HEK293 (cell line): ENCODE measurements around the gene SLIT1.

Experiments used
- EGR2 ChIP-seq: fragments of 450-650 bp; formaldehyde crosslinking; IDR thresholded peaks from 2 replicates; pipeline ENCODE4 v1.5.1; 2016; ENCODE audit warnings: low read depth, missing biosample characterization, missing genetic modification characterization
- HOXA7 ChIP-seq: sonication (generic); formaldehyde crosslinking; IDR thresholded peaks from 2 replicates; pipeline ENCODE4 v1.8.1; 2022; ENCODE audit warnings: missing genetic modification reagents, borderline replicate concordance
- MZF1 ChIP-seq: fragments of 450-650 bp; formaldehyde crosslinking; IDR thresholded peaks from 2 replicates; pipeline ENCODE4 v1.5.1; 2017; ENCODE audit warnings: missing biosample characterization, missing genetic modification characterization, borderline replicate concordance
- ZNF140 ChIP-seq: fragments of 450-650 bp; formaldehyde crosslinking; IDR thresholded peaks from 2 replicates; pipeline ENCODE4 v1.5.1; 2016; ENCODE audit warnings: missing biosample characterization, missing genetic modification characterization
- ZNF558 ChIP-seq: fragments of 450-650 bp; formaldehyde crosslinking; IDR thresholded peaks from 2 replicates; pipeline ENCODE4 v1.5.1; 2016; ENCODE audit warnings: missing biosample characterization, missing genetic modification characterization
- ZNF670 ChIP-seq: fragments of 450-650 bp; formaldehyde crosslinking; IDR thresholded peaks from 2 replicates; pipeline ENCODE4 v1.5.1; 2016; ENCODE audit warnings: missing biosample characterization, missing genetic modification characterization, low read depth
- ZNF837 ChIP-seq: fragments of 450-650 bp; formaldehyde crosslinking; IDR thresholded peaks from 2 replicates; pipeline ENCODE4 v1.5.1; 2016; ENCODE audit warnings: missing biosample characterization, missing genetic modification characterization
- TF ChIP-seq, protein P1 (sequence below): fragments of 450-650 bp; formaldehyde crosslinking; IDR thresholded peaks from 2 replicates; pipeline ENCODE4 v1.5.1; 2016; ENCODE audit warnings: missing biosample characterization, missing genetic modification characterization
- TF ChIP-seq, protein P2 (sequence below): fragments of 450-650 bp; formaldehyde crosslinking; IDR thresholded peaks from 2 replicates; pipeline ENCODE4 v1.5.1; 2016; ENCODE audit warnings: missing biosample characterization, missing genetic modification characterization
- TF ChIP-seq, protein P3 (sequence below): fragments of 450-650 bp; formaldehyde crosslinking; IDR thresholded peaks from 2 replicates; pipeline ENCODE4 v1.5.1; 2016; ENCODE audit warnings: missing biosample characterization, missing genetic modification characterization
- TF ChIP-seq, protein P4 (sequence below): fragments of 450-650 bp; formaldehyde crosslinking; IDR thresholded peaks from 2 replicates; pipeline ENCODE4 v1.5.1; 2016; ENCODE audit warnings: missing biosample characterization, missing genetic modification characterization, low read depth

DNA sequence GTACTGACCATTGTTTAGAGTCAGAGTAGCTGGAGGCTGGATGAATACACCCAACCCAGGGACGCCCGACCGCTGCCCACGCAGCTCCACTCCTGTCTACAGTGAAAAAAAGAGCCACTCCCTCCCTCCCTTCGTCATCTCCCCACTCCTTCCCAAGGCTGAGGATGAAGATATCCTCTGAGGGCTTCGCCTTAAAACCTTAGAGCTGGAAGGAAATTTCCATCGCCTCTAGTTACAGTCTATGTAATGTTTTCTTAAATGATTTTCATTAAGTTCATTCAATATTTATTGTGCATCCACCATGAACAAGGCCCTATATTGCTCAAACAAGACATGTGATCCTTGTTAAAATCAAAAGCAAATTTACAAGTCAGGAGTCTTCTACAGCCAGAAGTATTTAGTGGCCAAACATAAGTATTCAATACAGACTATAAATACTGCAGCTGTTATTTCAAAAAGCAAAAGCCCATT is 11.3 kb upstream of the SLIT1 start:
- TF ChIP-seq, protein P1, sequence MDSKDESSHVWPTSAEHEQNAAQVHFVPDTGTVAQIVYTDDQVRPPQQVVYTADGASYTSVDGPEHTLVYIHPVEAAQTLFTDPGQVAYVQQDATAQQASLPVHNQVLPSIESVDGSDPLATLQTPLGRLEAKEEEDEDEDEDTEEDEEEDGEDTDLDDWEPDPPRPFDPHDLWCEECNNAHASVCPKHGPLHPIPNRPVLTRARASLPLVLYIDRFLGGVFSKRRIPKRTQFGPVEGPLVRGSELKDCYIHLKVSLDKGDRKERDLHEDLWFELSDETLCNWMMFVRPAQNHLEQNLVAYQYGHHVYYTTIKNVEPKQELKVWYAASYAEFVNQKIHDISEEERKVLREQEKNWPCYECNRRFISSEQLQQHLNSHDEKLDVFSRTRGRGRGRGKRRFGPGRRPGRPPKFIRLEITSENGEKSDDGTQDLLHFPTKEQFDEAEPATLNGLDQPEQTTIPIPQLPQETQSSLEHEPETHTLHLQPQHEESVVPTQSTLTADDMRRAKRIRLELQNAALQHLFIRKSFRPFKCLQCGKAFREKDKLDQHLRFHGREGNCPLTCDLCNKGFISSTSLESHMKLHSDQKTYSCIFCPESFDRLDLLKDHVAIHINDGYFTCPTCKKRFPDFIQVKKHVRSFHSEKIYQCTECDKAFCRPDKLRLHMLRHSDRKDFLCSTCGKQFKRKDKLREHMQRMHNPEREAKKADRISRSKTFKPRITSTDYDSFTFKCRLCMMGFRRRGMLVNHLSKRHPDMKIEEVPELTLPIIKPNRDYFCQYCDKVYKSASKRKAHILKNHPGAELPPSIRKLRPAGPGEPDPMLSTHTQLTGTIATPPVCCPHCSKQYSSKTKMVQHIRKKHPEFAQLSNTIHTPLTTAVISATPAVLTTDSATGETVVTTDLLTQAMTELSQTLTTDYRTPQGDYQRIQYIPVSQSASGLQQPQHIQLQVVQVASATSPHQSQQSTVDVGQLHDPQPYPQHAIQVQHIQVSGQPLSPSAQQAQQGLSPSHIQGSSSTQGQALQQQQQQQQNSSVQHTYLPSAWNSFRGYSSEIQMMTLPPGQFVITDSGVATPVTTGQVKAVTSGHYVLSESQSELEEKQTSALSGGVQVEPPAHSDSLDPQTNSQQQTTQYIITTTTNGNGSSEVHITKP (tag by site-specific recombination) = no peak
- TF ChIP-seq, protein P2, sequence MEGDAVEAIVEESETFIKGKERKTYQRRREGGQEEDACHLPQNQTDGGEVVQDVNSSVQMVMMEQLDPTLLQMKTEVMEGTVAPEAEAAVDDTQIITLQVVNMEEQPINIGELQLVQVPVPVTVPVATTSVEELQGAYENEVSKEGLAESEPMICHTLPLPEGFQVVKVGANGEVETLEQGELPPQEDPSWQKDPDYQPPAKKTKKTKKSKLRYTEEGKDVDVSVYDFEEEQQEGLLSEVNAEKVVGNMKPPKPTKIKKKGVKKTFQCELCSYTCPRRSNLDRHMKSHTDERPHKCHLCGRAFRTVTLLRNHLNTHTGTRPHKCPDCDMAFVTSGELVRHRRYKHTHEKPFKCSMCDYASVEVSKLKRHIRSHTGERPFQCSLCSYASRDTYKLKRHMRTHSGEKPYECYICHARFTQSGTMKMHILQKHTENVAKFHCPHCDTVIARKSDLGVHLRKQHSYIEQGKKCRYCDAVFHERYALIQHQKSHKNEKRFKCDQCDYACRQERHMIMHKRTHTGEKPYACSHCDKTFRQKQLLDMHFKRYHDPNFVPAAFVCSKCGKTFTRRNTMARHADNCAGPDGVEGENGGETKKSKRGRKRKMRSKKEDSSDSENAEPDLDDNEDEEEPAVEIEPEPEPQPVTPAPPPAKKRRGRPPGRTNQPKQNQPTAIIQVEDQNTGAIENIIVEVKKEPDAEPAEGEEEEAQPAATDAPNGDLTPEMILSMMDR (tag by site-specific recombination) = no peak
- TF ChIP-seq, protein P3, sequence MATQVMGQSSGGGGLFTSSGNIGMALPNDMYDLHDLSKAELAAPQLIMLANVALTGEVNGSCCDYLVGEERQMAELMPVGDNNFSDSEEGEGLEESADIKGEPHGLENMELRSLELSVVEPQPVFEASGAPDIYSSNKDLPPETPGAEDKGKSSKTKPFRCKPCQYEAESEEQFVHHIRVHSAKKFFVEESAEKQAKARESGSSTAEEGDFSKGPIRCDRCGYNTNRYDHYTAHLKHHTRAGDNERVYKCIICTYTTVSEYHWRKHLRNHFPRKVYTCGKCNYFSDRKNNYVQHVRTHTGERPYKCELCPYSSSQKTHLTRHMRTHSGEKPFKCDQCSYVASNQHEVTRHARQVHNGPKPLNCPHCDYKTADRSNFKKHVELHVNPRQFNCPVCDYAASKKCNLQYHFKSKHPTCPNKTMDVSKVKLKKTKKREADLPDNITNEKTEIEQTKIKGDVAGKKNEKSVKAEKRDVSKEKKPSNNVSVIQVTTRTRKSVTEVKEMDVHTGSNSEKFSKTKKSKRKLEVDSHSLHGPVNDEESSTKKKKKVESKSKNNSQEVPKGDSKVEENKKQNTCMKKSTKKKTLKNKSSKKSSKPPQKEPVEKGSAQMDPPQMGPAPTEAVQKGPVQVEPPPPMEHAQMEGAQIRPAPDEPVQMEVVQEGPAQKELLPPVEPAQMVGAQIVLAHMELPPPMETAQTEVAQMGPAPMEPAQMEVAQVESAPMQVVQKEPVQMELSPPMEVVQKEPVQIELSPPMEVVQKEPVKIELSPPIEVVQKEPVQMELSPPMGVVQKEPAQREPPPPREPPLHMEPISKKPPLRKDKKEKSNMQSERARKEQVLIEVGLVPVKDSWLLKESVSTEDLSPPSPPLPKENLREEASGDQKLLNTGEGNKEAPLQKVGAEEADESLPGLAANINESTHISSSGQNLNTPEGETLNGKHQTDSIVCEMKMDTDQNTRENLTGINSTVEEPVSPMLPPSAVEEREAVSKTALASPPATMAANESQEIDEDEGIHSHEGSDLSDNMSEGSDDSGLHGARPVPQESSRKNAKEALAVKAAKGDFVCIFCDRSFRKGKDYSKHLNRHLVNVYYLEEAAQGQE (tag by site-specific recombination) = no peak
- TF ChIP-seq HOXA7 = no peak
- TF ChIP-seq EGR2 (tag by site-specific recombination) = peak; percentile 23; the same call in 1 of the 2 replicates
- TF ChIP-seq, protein P4, sequence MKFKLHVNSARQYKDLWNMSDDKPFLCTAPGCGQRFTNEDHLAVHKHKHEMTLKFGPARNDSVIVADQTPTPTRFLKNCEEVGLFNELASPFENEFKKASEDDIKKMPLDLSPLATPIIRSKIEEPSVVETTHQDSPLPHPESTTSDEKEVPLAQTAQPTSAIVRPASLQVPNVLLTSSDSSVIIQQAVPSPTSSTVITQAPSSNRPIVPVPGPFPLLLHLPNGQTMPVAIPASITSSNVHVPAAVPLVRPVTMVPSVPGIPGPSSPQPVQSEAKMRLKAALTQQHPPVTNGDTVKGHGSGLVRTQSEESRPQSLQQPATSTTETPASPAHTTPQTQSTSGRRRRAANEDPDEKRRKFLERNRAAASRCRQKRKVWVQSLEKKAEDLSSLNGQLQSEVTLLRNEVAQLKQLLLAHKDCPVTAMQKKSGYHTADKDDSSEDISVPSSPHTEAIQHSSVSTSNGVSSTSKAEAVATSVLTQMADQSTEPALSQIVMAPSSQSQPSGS (tag by site-specific recombination) = no peak
- no peak for TF ChIP-seq MZF1 (tag by site-specific recombination)
- no peak for TF ChIP-seq ZNF140 (tag by site-specific recombination)
- no peak for TF ChIP-seq ZNF558 (tag by site-specific recombination)
- TF ChIP-seq ZNF837 (tag by site-specific recombination) = no peak
- no peak for TF ChIP-seq ZNF670
